Measurements from ENCODE around the gene IFI27L1.
A peak's percentile ranks its signal among the peaks of the same experiment; 100 is the strongest.

The IFI27L1 gene

GRCh38 chr14:94079891-94080620 lies 1.1 kb upstream of the IFI27L1 start:
- Histone ChIP-seq H3K9me3 (ENCODE audit: control insufficient read depth, low read length) (peaks cover 1% of the 10 kb centered on the region), H3K27ac (ENCODE audit: insufficient read depth, low read depth, low read length, poor library complexity, severe bottlenecking) (no peak overlapping the region), H3K27me3 (ENCODE audit: control insufficient read depth, insufficient read depth, low read length, poor library complexity, severe bottlenecking) (no peaks in the 10 kb centered on the region), H3K36me3 (ENCODE audit: control insufficient read depth, insufficient read depth, low read length) (peaks cover 18% of the 10 kb centered on the region), H3K4me3 (ENCODE audit: insufficient read depth, low read depth, low read length) (peak overlapping the region; percentile 92), H3K4me1 (ENCODE audit: control insufficient read depth, insufficient read depth, low read length) (peaks cover 22% of the 10 kb centered on the region)
- WGBS, 2 experiments = 22% methylated on average over 15 of the region's 15 CpGs

GRCh38 chr14:94081386-94081820 lies 293 bp downstream of the IFI27L1 start:
- H3K36me3 ChIP-seq (ENCODE audit: control insufficient read depth, insufficient read depth, low read length) = peaks cover 14% of the 10 kb centered on the region
- peak overlapping the region; percentile 92 for H3K4me3 ChIP-seq (ENCODE audit: insufficient read depth, low read depth, low read length)
- 4 to 6% methylated on average over 19 of the region's 19 CpGs for WGBS, 2 experiments
- no peak overlapping the region for H3K27ac ChIP-seq (ENCODE audit: insufficient read depth, low read depth, low read length, poor library complexity, severe bottlenecking)
- H3K4me1 ChIP-seq (ENCODE audit: control insufficient read depth, insufficient read depth, low read length) = peaks cover 22% of the 10 kb centered on the region
- no peaks in the 10 kb centered on the region for H3K27me3 ChIP-seq (ENCODE audit: control insufficient read depth, insufficient read depth, low read length, poor library complexity, severe bottlenecking)
- no peaks in the 10 kb centered on the region for H3K9me3 ChIP-seq (ENCODE audit: control insufficient read depth, low read length)

GRCh38 chr14:94087891-94088290 lies 6.8 kb downstream of the IFI27L1 start:
- Histone ChIP-seq H3K27ac (ENCODE audit: insufficient read depth, low read depth, low read length, poor library complexity, severe bottlenecking) (no peak overlapping the region), H3K36me3 (ENCODE audit: control insufficient read depth, insufficient read depth, low read length) (no peaks in the 10 kb centered on the region), H3K4me1 (ENCODE audit: control insufficient read depth, insufficient read depth, low read length) (no peaks in the 10 kb centered on the region), H3K9me3 (ENCODE audit: control insufficient read depth, low read length) (no peaks in the 10 kb centered on the region), H3K27me3 (ENCODE audit: control insufficient read depth, insufficient read depth, low read length, poor library complexity, severe bottlenecking) (no peaks in the 10 kb centered on the region), H3K4me3 (ENCODE audit: insufficient read depth, low read depth, low read length) (no peak overlapping the region)
- WGBS, 2 experiments = 85 to 86% methylated on average over 4 of the region's 4 CpGs

GRCh38 chr14:94088516-94088915 lies 7.4 kb downstream of the IFI27L1 start:
- H3K4me1 ChIP-seq (ENCODE audit: control insufficient read depth, insufficient read depth, low read length) = no peaks in the 10 kb centered on the region
- H3K36me3 ChIP-seq (ENCODE audit: control insufficient read depth, insufficient read depth, low read length) = no peaks in the 10 kb centered on the region
- no peaks in the 10 kb centered on the region for H3K9me3 ChIP-seq (ENCODE audit: control insufficient read depth, low read length)
- no peak overlapping the region for H3K4me3 ChIP-seq (ENCODE audit: insufficient read depth, low read depth, low read length)
- H3K27me3 ChIP-seq (ENCODE audit: control insufficient read depth, insufficient read depth, low read length, poor library complexity, severe bottlenecking) = no peaks in the 10 kb centered on the region
- 89 to 92% methylated on average over 4 to 5 of the region's 5 CpGs for WGBS, 2 experiments
- no peak overlapping the region for H3K27ac ChIP-seq (ENCODE audit: insufficient read depth, low read depth, low read length, poor library complexity, severe bottlenecking)

GRCh38 chr14:94089479-94089878 lies 8.4 kb downstream of the IFI27L1 start:
- WGBS, 2 experiments = 93 to 94% methylated on average over 4 of the region's 4 CpGs
- Histone ChIP-seq H3K27me3 (ENCODE audit: control insufficient read depth, insufficient read depth, low read length, poor library complexity, severe bottlenecking) (no peaks in the 10 kb centered on the region), H3K36me3 (ENCODE audit: control insufficient read depth, insufficient read depth, low read length) (no peaks in the 10 kb centered on the region), H3K9me3 (ENCODE audit: control insufficient read depth, low read length) (no peaks in the 10 kb centered on the region), H3K4me3 (ENCODE audit: insufficient read depth, low read depth, low read length) (no peak overlapping the region), H3K27ac (ENCODE audit: insufficient read depth, low read depth, low read length, poor library complexity, severe bottlenecking) (no peak overlapping the region), H3K4me1 (ENCODE audit: control insufficient read depth, insufficient read depth, low read length) (no peaks in the 10 kb centered on the region)

- Histone ChIP-seq H3K4me1 (ENCODE audit: control insufficient read depth, insufficient read depth, low read length) (no peaks in the 10 kb centered on the region), H3K27me3 (ENCODE audit: control insufficient read depth, insufficient read depth, low read length, poor library complexity, severe bottlenecking) (no peaks in the 10 kb centered on the region), H3K27ac (ENCODE audit: insufficient read depth, low read depth, low read length, poor library complexity, severe bottlenecking) (no peak overlapping the region), H3K4me3 (ENCODE audit: insufficient read depth, low read depth, low read length) (no peak overlapping the region), H3K9me3 (ENCODE audit: control insufficient read depth, low read length) (no peaks in the 10 kb centered on the region), H3K36me3 (ENCODE audit: control insufficient read depth, insufficient read depth, low read length) (no peaks in the 10 kb centered on the region)
- 84 to 100% methylated on average over 2 of the region's 2 CpGs for WGBS, 2 experiments
These were observed 12.3 kb downstream of the IFI27L1 start for GRCh38 chr14:94093418-94093817.

- Histone ChIP-seq H3K36me3 (ENCODE audit: control insufficient read depth, insufficient read depth, low read length) (no peaks in the 10 kb centered on the region), H3K4me3 (ENCODE audit: insufficient read depth, low read depth, low read length) (no peak overlapping the region), H3K9me3 (ENCODE audit: control insufficient read depth, low read length) (no peaks in the 10 kb centered on the region), H3K4me1 (ENCODE audit: control insufficient read depth, insufficient read depth, low read length) (no peaks in the 10 kb centered on the region), H3K27me3 (ENCODE audit: control insufficient read depth, insufficient read depth, low read length, poor library complexity, severe bottlenecking) (no peaks in the 10 kb centered on the region), H3K27ac (ENCODE audit: insufficient read depth, low read depth, low read length, poor library complexity, severe bottlenecking) (no peak overlapping the region)
- WGBS, 2 experiments = 92% methylated on average over 4 of the region's 4 CpGs
These were observed 16.0 kb downstream of the IFI27L1 start for GRCh38 chr14:94097091-94097490.

GRCh38 chr14:94098326-94098992 lies 17.3 kb downstream of the IFI27L1 start:
- Histone ChIP-seq H3K27me3 (ENCODE audit: control insufficient read depth, insufficient read depth, low read length, poor library complexity, severe bottlenecking) (no peaks in the 10 kb centered on the region), H3K27ac (ENCODE audit: insufficient read depth, low read depth, low read length, poor library complexity, severe bottlenecking) (no peak overlapping the region), H3K4me1 (ENCODE audit: control insufficient read depth, insufficient read depth, low read length) (no peaks in the 10 kb centered on the region), H3K36me3 (ENCODE audit: control insufficient read depth, insufficient read depth, low read length) (no peaks in the 10 kb centered on the region), H3K4me3 (ENCODE audit: insufficient read depth, low read depth, low read length) (no peak overlapping the region), H3K9me3 (ENCODE audit: control insufficient read depth, low read length) (no peaks in the 10 kb centered on the region)
- WGBS, 2 experiments = 92 to 95% methylated on average over 10 of the region's 10 CpGs

- H3K27ac ChIP-seq (ENCODE audit: insufficient read depth, low read depth, low read length, poor library complexity, severe bottlenecking) = no peak overlapping the region
- H3K4me1 ChIP-seq (ENCODE audit: control insufficient read depth, insufficient read depth, low read length) = no peaks in the 10 kb centered on the region
- H3K36me3 ChIP-seq (ENCODE audit: control insufficient read depth, insufficient read depth, low read length) = no peaks in the 10 kb centered on the region
- H3K27me3 ChIP-seq (ENCODE audit: control insufficient read depth, insufficient read depth, low read length, poor library complexity, severe bottlenecking) = no peaks in the 10 kb centered on the region
- no peaks in the 10 kb centered on the region for H3K9me3 ChIP-seq (ENCODE audit: control insufficient read depth, low read length)
- WGBS, 2 experiments = 94 to 95% methylated on average over 6 of the region's 6 CpGs
- no peak overlapping the region for H3K4me3 ChIP-seq (ENCODE audit: insufficient read depth, low read depth, low read length)
These were observed 17.9 kb downstream of the IFI27L1 start for GRCh38 chr14:94099006-94099405.

- no peak overlapping the region for H3K27ac ChIP-seq (ENCODE audit: insufficient read depth, low read depth, low read length, poor library complexity, severe bottlenecking)
- H3K36me3 ChIP-seq (ENCODE audit: control insufficient read depth, insufficient read depth, low read length) = no peaks in the 10 kb centered on the region
- no peaks in the 10 kb centered on the region for H3K27me3 ChIP-seq (ENCODE audit: control insufficient read depth, insufficient read depth, low read length, poor library complexity, severe bottlenecking)
- WGBS, 2 experiments = 82 to 92% methylated on average over 4 of the region's 4 CpGs
- no peak overlapping the region for H3K4me3 ChIP-seq (ENCODE audit: insufficient read depth, low read depth, low read length)
- no peaks in the 10 kb centered on the region for H3K9me3 ChIP-seq (ENCODE audit: control insufficient read depth, low read length)
- H3K4me1 ChIP-seq (ENCODE audit: control insufficient read depth, insufficient read depth, low read length) = no peaks in the 10 kb centered on the region
These were observed 19.7 kb downstream of the IFI27L1 start for GRCh38 chr14:94100847-94101246.
